ENCODE results near the gene NEO1. TPM values are rescaled to one million over a fixed set of nuclear protein-coding genes. Genes with fewer than 3 reads are reported as not detected.

NEO1 gene
- total and polyA plus RNA-seq, 2 experiments from 2014 or later, result 39.1 to 64.0 TPM

DNA sequence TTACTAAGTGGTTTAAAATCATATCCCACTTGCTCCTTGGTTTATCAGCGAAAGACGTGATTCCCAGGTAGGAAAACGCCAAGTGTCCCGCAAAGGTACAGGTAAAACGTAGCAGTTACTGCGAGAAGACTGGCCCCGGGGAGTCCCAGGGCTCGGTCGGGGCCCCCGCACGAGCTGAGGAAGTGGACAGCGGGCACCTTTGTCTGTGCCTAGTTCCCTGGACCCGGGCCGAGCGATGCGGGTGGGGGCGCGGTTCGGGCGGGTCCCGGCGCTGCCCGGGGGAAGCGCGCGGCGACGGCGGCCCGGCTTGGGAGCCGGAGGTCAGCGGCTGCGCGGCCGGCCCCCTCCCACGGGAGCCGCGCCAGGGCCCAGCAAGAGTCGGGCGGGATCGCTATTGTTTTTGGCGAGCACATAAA lies 864 bp upstream of the NEO1 start:
- WGBS (ENCODE audit: low lambda C conversion rate, missing lambda C conversion rate), result under 1% methylated on average over 33 of the region's 42 CpGs
- no peak for DNase-seq (ENCODE audit: low spot score)

DNA sequence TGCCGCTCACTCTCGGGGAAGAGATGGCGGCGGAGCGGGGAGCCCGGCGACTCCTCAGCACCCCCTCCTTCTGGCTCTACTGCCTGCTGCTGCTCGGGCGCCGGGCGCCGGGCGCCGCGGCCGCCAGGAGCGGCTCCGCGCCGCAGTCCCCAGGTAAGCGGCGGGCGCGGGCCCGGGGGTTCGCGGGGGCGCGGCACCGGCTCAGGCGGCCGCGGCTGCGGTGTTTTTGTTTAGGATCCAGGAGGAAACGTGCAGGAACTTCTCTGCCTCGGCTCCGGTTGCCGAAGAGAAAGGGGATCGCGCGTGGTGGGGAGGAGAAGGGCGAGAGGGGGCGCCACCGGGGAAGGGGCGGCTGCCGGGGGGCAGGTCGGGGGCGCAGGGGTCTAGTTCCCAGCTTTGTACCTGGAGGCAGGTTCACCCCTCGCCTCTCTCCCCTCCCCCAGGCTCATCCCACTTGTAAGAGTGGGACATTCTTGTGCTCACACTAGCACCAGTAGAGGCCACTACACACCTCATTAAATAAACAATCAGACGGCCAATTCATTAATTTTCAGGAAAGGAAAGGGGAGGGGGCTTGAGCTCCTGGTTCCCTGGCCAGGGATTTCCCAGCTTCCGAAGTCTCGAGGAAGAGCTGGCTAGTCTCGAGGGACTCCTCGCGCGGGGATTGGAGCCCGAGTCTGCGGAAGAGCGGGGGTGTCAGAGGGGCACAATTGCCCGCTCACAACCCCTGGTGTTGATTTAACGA lies 562 bp downstream of the NEO1 start:
- under 1% methylated on average over 38 of the region's 61 CpGs for WGBS (ENCODE audit: low lambda C conversion rate, missing lambda C conversion rate)
- DNase-seq (ENCODE audit: low spot score), result peak; percentile 76

More for the DNA sequence above, 864 bp upstream of the NEO1 start:
- Histone ChIP-seq H3K9me3 (ENCODE audit: low read depth) (no peaks in the 10 kb centered on the region), H3K36me3 (replicated peaks; ENCODE audit: insufficient read depth, low read depth) (no peaks in the 10 kb centered on the region), H3K4me3 (peak overlapping the region; percentile 98), H3K27me3 (no peaks in the 10 kb centered on the region), H3K4me2 (peak overlapping the region; percentile 87), H3K27ac (peak overlapping the region; percentile 99), H3K9me2 (replicated peaks; ENCODE audit: insufficient read depth) (no peaks in the 10 kb centered on the region), H3K79me2 (peaks cover 31% of the 10 kb centered on the region), H3K4me1 (ENCODE audit: insufficient read depth) (peaks cover 16% of the 10 kb centered on the region), H2AFZ (peak overlapping the region; percentile 97), H4K20me1 (ENCODE audit: insufficient read depth, poor library complexity, severe bottlenecking) (peaks cover 16% of the 10 kb centered on the region)
- TF ChIP-seq, protein P1, sequence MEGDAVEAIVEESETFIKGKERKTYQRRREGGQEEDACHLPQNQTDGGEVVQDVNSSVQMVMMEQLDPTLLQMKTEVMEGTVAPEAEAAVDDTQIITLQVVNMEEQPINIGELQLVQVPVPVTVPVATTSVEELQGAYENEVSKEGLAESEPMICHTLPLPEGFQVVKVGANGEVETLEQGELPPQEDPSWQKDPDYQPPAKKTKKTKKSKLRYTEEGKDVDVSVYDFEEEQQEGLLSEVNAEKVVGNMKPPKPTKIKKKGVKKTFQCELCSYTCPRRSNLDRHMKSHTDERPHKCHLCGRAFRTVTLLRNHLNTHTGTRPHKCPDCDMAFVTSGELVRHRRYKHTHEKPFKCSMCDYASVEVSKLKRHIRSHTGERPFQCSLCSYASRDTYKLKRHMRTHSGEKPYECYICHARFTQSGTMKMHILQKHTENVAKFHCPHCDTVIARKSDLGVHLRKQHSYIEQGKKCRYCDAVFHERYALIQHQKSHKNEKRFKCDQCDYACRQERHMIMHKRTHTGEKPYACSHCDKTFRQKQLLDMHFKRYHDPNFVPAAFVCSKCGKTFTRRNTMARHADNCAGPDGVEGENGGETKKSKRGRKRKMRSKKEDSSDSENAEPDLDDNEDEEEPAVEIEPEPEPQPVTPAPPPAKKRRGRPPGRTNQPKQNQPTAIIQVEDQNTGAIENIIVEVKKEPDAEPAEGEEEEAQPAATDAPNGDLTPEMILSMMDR (IDR thresholded peaks at IDR 0.05; ENCODE audit: poor library complexity), result no peak
- no peak for TF ChIP-seq EZH2 (IDR thresholded peaks at IDR 0.05; ENCODE audit: borderline replicate concordance)
- TF ChIP-seq EZH2phosphoT487 (IDR thresholded peaks at IDR 0.05; ENCODE audit: low read depth, severe bottlenecking, unreplicated experiment), result no peak

DNA sequence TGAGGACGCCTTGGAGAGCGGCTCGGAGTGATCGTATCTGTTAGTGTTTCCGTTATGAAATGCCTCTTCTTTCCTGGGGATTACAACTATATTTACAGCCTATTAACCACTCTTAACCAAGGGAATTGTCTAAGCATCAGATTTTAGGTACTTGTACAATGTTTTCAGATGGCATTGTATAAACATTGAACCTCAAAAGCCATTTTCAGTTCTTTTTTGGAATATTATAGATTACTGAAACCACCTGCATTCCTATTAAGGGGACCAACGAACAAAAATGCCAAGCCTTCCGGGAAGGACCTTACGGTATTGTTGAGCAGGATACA lies 1.1 kb downstream of the NEO1 start:
- H3K79me2 ChIP-seq, result peaks cover 51% of the 10 kb centered on the region
- H3K4me3 ChIP-seq, result peak overlapping the region; percentile 93
- H3K36me3 ChIP-seq (replicated peaks; ENCODE audit: insufficient read depth, low read depth), result no peaks in the 10 kb centered on the region
- TF ChIP-seq EZH2phosphoT487 (IDR thresholded peaks at IDR 0.05; ENCODE audit: low read depth, severe bottlenecking, unreplicated experiment) (no peak), EZH2 (IDR thresholded peaks at IDR 0.05; ENCODE audit: borderline replicate concordance) (no peak)
- TF ChIP-seq, protein P1 (IDR thresholded peaks at IDR 0.05; ENCODE audit: poor library complexity), result no peak
- WGBS (ENCODE audit: low lambda C conversion rate, missing lambda C conversion rate), result 3% methylated on average over 8 of the region's 8 CpGs
- no peaks in the 10 kb centered on the region for H3K27me3 ChIP-seq
- H3K9me3 ChIP-seq (ENCODE audit: low read depth), result no peaks in the 10 kb centered on the region
- peak overlapping the region; percentile 79 for H3K4me2 ChIP-seq
- peaks cover 16% of the 10 kb centered on the region for H3K4me1 ChIP-seq (ENCODE audit: insufficient read depth)
- H3K27ac ChIP-seq, result peak overlapping the region; percentile 95
- no peak for DNase-seq (ENCODE audit: low spot score)
- H2AFZ ChIP-seq, result peak overlapping the region; percentile 71
- peaks cover 27% of the 10 kb centered on the region for H4K20me1 ChIP-seq (ENCODE audit: insufficient read depth, poor library complexity, severe bottlenecking)
- no peaks in the 10 kb centered on the region for H3K9me2 ChIP-seq (replicated peaks; ENCODE audit: insufficient read depth)

More for the DNA sequence above, 562 bp downstream of the NEO1 start:
- no peak for TF ChIP-seq EZH2 (IDR thresholded peaks at IDR 0.05; ENCODE audit: borderline replicate concordance)
- TF ChIP-seq EZH2phosphoT487 (IDR thresholded peaks at IDR 0.05; ENCODE audit: low read depth, severe bottlenecking, unreplicated experiment), result no peak
- TF ChIP-seq, protein P1 (IDR thresholded peaks at IDR 0.05; ENCODE audit: poor library complexity), result peak; percentile 43
- Histone ChIP-seq H3K4me3 (peak overlapping the region; percentile 93), H3K27ac (peak overlapping the region; percentile 95), H4K20me1 (ENCODE audit: insufficient read depth, poor library complexity, severe bottlenecking) (peaks cover 21% of the 10 kb centered on the region), H3K9me3 (ENCODE audit: low read depth) (no peaks in the 10 kb centered on the region), H3K9me2 (replicated peaks; ENCODE audit: insufficient read depth) (no peaks in the 10 kb centered on the region), H2AFZ (peak overlapping the region; percentile 71), H3K79me2 (peaks cover 46% of the 10 kb centered on the region), H3K4me2 (peak overlapping the region; percentile 79), H3K36me3 (replicated peaks; ENCODE audit: insufficient read depth, low read depth) (no peaks in the 10 kb centered on the region), H3K4me1 (ENCODE audit: insufficient read depth) (peaks cover 16% of the 10 kb centered on the region), H3K27me3 (no peaks in the 10 kb centered on the region)

Data from hepatocyte (in vitro differentiated cells).